Measurements from ENCODE around the gene FXYD5. TPM values are rescaled to one million over a fixed set of nuclear protein-coding genes. Genes with fewer than 3 reads are reported as not detected.

FXYD5 gene
- total RNA-seq, 3 donors from 2014 or later = 52.4 to 56.7 (median 56.2) TPM

DNA sequence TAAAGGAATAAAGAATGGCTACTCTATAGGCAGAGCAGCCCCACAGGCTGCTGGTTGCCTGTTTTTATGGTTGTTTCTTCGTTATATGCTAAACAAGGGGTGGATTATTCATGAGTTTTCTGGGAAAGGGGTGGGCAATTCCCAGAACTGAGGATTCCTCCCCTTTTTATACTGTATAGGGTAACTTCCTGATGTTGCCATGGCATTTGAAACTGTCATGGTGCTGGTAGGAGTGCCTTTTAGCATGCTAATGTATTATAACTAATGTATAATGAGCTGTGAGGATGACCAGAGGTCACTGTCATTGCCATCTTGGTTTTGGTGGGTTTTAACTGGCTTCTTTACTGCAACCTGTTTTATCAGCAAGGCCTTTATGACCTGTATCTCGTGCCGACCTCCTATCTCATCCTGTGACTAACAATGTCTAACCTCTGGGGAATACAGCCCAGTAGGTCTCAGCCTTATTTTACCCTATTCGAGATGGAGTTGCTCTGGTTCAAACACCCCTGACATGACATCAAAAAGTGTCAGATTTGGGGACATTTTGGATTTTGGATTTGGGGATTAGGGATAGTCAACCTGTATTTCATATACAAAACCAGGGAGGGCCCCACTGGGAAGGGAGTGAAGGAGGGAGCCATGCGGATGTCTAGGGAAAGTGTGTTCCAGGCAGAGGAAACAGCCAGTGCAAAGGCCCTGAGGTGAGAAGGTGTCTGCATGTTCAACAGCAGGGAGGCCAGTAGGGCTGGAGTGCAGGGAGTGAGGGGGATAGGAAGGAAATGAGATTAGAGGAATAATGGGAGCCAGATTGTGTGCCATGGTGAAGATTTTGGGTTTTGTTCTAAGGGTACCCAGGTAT is 10.9 kb downstream of the FXYD5 start:
- no peak overlapping the region for H3K27ac ChIP-seq
- H3K4me1 ChIP-seq = no peaks in the 10 kb centered on the region
- TF ChIP-seq, protein P1, sequence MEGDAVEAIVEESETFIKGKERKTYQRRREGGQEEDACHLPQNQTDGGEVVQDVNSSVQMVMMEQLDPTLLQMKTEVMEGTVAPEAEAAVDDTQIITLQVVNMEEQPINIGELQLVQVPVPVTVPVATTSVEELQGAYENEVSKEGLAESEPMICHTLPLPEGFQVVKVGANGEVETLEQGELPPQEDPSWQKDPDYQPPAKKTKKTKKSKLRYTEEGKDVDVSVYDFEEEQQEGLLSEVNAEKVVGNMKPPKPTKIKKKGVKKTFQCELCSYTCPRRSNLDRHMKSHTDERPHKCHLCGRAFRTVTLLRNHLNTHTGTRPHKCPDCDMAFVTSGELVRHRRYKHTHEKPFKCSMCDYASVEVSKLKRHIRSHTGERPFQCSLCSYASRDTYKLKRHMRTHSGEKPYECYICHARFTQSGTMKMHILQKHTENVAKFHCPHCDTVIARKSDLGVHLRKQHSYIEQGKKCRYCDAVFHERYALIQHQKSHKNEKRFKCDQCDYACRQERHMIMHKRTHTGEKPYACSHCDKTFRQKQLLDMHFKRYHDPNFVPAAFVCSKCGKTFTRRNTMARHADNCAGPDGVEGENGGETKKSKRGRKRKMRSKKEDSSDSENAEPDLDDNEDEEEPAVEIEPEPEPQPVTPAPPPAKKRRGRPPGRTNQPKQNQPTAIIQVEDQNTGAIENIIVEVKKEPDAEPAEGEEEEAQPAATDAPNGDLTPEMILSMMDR (IDR thresholded peaks at IDR 0.05) = no peak
- H3K4me3 ChIP-seq = no peak overlapping the region
- intact Hi-C loops (cut with DNase I; ENCODE audit: low total_unique reads) = no loop called here
- H3K27me3 ChIP-seq = no peaks in the 10 kb centered on the region
- H3K36me3 ChIP-seq = no peaks in the 10 kb centered on the region
- no peak for DNase-seq (ENCODE audit: low spot score in 2 of 2)
- peaks cover 20 to 24% of the 10 kb centered on the region in 2 donors for H3K9me3 ChIP-seq

DNA sequence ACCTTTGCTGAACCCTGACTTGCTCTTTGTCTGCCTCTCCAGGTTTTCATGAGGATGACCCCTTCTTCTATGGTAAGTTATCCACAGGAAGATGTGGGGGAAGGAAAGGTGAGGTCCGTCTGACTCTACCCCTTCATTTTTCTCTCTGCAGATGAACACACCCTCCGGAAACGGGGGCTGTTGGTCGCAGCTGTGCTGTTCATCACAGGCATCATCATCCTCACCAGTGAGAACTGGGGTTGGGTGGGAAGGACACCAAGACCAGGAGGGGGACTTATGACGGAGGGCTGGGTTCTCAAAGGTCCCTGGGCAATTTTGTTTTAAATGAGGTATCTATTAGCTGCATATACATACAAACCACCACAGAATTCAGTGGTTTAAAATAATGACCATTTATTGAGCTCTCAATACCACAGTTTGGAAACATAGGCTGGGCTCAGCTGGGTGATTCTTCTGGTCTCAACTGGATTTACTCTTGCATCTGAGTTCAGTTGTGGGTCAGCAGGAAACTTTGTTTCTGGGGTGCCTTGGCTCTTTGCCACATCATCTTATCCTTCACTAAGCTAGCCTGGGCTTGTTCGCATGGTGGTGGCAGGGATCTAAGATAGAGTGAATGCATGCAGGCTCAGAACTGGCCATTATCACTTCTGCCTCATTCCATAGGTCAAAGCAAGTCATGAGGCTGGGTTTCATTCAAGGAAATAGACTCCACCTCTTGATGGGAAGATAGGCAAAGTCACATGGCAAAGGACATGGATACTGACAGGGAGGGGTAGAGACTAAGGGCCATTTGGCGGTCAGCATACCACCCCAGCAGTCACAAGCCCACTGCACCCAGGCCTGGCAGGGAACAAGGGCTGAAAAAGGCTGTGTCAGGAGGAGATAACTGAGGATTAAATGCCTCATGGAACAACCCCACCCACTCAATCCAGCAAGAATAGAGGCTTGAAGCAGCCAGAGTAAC is 11.8 kb downstream of the FXYD5 start:
- no peaks in the 10 kb centered on the region for H3K4me1 ChIP-seq
- no peak overlapping the region for H3K4me3 ChIP-seq
- peak overlapping the region; percentile 74 to 80 for H3K27ac ChIP-seq
- peaks cover 20 to 24% of the 10 kb centered on the region in 2 donors for H3K9me3 ChIP-seq
- intact Hi-C loops (cut with DNase I; ENCODE audit: low total_unique reads) = no loop called here
- no peak for DNase-seq (ENCODE audit: low spot score in 2 of 2)
- TF ChIP-seq POLR2AphosphoS5 (IDR thresholded peaks at IDR 0.05) (no peak), POLR2A (IDR thresholded peaks at IDR 0.05) (no peak)
- TF ChIP-seq, protein P1 (IDR thresholded peaks at IDR 0.05) = no peak
- no peaks in the 10 kb centered on the region for H3K27me3 ChIP-seq
- H3K36me3 ChIP-seq = no peaks in the 10 kb centered on the region

DNA sequence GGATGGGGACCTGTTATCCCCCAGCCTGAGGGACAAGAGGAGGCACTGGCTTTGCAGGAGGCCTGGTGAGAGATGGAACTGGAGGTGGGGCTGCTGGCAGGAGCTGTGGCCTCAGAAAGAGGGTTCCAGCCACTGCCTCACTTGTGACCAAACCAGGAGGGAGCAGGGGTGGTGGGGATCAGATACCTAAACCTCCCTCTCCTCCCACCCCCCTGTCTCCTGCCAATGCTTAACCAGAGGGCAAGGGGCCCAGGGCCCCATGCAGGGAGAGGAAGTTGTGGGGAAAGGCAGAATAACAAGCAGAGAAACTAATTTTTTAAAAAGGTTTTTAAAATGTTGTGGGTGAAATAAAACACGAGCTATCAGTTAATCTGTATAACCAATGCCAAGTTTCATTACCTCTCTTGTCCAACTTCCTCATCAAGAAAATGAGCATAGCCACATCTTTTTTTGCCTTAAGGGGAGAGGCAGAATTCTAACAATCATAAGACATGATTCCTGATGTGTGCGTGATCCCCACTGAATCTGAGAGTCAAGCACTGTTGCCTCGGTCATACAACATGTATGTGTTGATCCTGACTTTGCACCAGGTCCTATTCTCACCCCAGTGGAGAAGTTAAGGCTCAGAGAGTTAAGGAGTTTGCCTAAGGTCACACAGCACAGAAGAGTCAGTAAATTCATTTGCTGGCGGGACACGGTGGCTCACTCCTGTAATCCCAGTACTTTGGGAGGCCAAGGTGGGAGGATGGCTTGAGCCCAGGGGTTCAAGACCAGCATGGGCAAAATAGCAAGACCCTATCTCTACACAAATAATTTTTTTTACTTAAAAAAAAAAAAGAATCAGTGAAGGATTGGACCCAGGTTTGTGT is 12.9 kb downstream of the FXYD5 start:
- Histone ChIP-seq H3K27me3 (no peaks in the 10 kb centered on the region), H3K36me3 (no peaks in the 10 kb centered on the region), H3K4me3 (no peak overlapping the region), H3K4me1 (no peaks in the 10 kb centered on the region), H3K9me3 (peaks cover 17 to 24% of the 10 kb centered on the region in 2 donors), H3K27ac (peak overlapping the region; percentile 74 to 80)
- no peak for DNase-seq (ENCODE audit: low spot score in 2 of 2)
- intact Hi-C loops (cut with DNase I; ENCODE audit: low total_unique reads) = no loop called here
- TF ChIP-seq POLR2AphosphoS5 (IDR thresholded peaks at IDR 0.05) (no peak), POLR2A (IDR thresholded peaks at IDR 0.05) (no peak)
- TF ChIP-seq, protein P1 (IDR thresholded peaks at IDR 0.05) = no peak

DNA sequence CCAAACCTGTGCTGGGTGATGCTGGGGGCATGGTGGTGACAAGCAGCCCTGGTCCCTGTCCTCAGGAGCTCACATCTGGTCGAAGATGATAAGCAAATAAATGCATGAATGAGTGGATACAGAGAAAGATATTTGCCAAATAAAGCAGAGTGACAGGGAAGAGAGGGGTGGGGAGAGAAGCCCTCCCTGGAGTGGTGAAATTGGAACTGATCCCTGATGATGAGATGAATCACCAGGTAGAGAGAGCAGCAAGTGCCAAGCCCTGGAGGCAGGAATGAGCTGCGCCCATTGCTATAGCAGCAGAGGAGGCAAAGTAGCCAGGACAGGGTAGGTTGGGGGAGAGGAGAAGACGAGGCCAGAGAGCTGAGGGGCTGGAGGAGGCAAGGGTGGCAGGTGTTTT is 13.7 kb downstream of the FXYD5 start:
- no peaks in the 10 kb centered on the region for H3K36me3 ChIP-seq
- H3K9me3 ChIP-seq = peaks cover 13 to 24% of the 10 kb centered on the region in 2 donors
- no peak overlapping the region for H3K4me3 ChIP-seq
- peak overlapping the region; percentile 75 to 80 for H3K27ac ChIP-seq
- no peak for TF ChIP-seq POLR2A (IDR thresholded peaks at IDR 0.05)
- peak in 1 of 3 donors; percentile 13 for TF ChIP-seq POLR2AphosphoS5 (IDR thresholded peaks at IDR 0.05)
- no peaks in the 10 kb centered on the region for H3K4me1 ChIP-seq
- no peaks in the 10 kb centered on the region for H3K27me3 ChIP-seq
- intact Hi-C loops (cut with DNase I; ENCODE audit: low total_unique reads) = no loop called here
- DNase-seq (ENCODE audit: low spot score in 2 of 2) = peak in 1 of 2 donors; percentile 74
